Left colon (tissue), 2 donors: Measurements from ENCODE around the gene PDE4B. TPM values are rescaled to one million over a fixed set of nuclear protein-coding genes. Genes with fewer than 3 reads are reported as not detected.
"Not testable (repeated sequence)": the region's sequence is repeated elsewhere in the genome, so short reads cannot be mapped to it uniquely, and the experiment has no call there.

Experiments
- ATAC-seq: fragments of 200-7000 bp; cut with Tn5 transposase; one replicate; pipeline ENCODE4 v1.9.1; 2020; ENCODE audit warnings: mild to moderate bottlenecking, moderate library complexity
- DNase-seq, 2 donors: peaks; one replicate each; pipeline ENCODE4 v3.0.0-alpha.2; 2020
- intact Hi-C, 2 donors: fragments of 100-400 bp; cut with DNase I in 1 of 2; cut with micrococcal nuclease in 1 of 2; formaldehyde crosslinking; loops; one replicate each; pipeline versions ENCODE4 v1.11.2 to v1.14.0; 2022; cut with DNase I, micrococcal nuclease
- total RNA-seq, 2 donors: library from RNA; stranded (reverse); fragmentation: NEBNext Ultra II Directional; extraction: Animal tissue kit (Norgen Biotek cat#: 25700); gene quantifications; one replicate each; pipeline ENCODE4 v1.2.1, GENCODE V29; 2021
- donor health status: DM: no; HTN: no; CAD: no.
- donor health status: DM: yes; HTN: yes; CAD: no.

PDE4B gene
- total RNA-seq, 2 donors from 2014 or later: 4.2 to 4.4 TPM

DNA sequence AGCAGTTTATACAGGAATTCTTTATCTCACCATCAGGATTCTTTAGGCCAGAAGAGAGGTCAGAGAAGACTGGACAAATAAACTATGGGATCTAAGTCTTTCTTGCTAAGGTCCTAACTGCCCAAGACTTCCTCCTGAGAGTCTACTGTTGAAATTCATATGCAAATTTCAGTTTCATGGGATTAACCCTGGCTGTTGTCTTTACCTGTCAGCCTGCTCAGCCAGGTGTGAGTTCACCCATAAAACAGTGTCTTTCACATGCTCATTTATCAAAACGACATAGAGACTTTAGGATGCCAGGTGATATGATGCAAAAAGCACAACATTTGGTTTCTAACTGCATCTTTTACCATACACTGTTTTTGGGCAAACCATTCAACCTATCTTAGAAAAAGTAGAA is 211.0 kb downstream of the PDE4B start:
- DNase-seq: no peak
- ATAC-seq: no peak
- intact Hi-C loops: no loop called here

DNA sequence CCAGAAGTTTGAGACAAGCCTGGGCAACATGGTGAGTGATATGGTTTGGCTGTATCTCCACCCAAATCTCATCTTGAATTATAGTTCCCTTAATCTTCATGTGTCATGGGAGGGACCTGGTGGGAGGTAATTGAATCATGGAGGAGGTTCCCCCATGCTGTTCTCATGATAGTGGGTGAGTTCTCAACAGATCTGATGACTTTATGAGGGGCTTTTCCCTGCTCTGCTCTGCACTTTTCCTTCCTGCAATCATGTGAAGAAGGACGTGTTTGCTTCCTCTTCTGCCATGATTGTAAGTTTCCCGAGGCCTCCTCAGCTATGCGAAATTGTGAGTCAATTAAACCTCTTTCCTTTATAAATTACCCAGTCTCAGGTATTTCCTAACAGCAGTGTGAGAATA is 213.8 kb downstream of the PDE4B start:
- intact Hi-C loops, DNase-seq, ATAC-seq: not testable (repeated sequence)

DNA sequence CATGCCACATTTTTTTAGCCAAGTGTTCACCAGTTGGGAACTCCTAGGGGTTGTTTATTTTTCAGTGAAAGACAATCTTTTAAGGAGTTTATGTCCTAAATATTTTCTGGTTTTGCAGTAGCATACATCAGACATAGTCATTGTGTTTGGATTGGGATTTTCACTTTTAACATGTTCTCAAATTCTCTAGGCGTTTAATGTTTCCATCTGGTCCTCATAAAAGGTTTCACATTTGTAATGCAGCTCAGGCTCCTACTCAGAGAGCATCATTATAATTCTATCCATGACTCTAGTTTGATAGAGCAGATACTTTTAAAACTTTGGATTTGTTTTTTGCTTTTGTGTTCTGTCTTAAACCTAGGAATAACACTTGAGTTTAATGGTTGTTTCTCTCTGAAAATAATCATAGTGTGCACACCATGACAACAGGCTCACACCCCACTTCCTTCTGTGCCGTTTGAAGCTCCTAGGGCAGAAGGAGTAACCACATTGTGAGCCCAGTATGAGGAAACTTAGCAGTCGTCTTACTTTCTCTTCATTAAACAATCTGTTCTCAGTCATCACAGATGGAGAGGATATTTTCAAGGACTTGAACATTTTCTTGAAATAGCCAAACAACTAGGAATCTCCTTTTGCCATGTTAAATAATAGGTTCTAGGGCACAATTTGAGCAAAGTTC is 219.6 kb downstream of the PDE4B start:
- intact Hi-C loops: no loop called here
- ATAC-seq (no peak), DNase-seq (no peak)

DNA sequence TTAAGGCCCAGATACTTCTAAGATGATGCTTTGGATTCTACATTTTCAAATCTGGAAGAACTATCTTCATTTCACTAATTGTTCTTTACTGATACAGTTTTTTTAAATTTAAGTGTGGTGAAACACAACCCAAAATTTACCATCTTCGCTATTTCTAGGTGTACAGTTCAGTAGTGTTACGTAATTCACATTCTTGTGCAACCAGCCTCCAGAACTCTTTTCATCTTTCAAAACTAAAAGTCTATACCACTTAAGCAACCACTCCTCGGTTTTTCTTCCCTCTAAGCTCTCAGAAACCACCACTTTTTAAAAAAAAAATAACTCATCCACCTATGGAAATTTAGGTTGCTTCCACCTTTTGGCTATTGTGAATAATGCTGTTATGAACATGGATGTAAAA is 220.7 kb downstream of the PDE4B start:
- intact Hi-C loops: no loop called here
- ATAC-seq (no peak), DNase-seq (no peak)

DNA sequence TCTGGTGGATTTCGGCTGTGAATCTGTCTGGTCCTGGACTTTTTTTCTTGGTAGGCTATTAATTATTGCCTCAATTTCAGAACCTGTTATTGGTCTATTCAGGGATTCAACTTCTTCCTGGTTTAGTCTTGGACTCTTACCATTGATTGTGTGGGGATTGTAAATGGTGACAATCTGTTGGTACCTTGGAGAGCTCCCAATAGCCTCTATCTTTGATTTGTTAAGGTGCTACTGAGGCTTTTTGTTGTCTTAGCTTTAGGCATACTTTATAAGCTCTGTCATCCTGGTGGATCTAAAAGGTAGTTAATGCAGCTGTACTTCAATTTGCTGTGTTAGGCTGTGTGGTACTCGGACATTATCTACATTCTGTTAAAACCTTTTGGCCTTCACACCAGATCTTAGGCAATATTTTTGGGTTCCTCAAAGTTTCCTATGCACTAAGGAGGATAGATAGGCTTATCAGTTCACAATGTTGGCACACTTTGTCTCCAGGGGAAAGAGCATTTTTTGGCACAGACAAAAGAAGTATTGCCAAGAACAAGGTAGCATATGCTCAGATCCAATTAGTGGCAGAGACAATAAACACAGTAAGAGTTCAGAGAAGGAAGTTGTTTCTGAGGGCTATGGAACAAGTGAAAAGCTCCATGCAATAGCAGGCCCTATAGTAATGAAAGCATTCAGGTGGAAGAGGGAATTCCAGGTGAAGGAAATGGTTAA is 230.4 kb downstream of the PDE4B start:
- ATAC-seq (no peak), DNase-seq (no peak)
- intact Hi-C loops: no loop called here

DNA sequence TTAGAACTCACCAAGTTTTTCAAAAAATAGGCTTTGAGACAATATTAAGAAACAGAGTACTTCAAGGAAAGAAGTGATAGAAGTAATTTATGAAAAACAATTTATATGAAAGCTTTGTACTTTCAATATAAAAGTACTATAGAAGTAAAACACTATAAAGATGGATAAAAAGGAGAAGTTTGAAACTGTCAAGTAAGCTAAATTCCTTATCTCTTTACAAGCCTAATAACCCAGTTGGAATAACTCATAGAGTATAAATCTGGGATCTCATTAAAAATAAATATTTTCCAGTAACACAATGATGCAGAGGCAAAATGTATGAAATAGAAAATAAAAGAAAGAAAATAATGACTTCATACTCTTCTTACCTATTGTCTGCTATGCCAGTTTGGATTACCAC is 232.5 kb downstream of the PDE4B start:
- DNase-seq: no peak
- intact Hi-C loops: no loop called here
- no peak for ATAC-seq

DNA sequence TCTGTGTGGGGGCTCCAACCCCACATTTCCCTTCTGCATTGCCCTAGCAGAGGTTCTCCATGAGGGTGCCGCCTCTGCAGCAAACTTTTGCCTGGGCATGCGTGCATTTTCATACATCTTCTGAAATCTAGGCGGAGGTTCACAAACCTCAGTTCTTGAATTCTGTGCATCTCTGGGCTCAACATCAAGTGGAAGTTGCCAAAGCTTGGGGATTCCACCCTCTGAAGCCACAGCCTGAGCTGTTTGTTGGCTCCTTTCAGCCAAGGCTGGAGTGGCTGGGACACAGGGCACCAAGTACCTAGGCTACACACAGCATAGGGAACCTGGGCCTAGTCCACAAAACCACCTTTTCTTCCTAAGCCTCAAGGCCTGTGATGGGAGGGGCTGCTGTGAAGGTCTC is 235.3 kb downstream of the PDE4B start:
- intact Hi-C loops: no loop called here

DNA sequence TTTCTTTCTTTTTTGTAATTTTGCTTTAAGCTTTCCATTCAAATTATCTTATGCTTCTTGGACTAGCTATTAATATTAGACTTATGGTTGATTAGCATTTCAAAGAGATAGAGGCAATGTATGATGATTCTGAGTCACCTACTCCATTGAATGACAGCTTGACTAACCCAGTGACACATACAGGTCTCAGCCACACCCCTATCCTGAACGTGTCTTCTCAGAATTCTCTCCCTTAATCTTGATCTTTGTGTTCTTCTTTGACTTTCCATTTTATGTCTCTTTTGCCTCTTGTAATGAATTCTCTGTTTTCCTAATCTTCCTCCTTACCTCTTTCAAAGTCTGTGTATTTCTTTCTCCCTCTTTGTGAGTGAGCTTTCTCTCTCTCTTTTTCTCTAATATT is 241.1 kb downstream of the PDE4B start:
- intact Hi-C loops: no loop called here
- DNase-seq (no peak), ATAC-seq (no peak)

More for the DNA sequence above, 235.3 kb downstream of the PDE4B start:
- ATAC-seq (no peak), DNase-seq (no peak)

DNA sequence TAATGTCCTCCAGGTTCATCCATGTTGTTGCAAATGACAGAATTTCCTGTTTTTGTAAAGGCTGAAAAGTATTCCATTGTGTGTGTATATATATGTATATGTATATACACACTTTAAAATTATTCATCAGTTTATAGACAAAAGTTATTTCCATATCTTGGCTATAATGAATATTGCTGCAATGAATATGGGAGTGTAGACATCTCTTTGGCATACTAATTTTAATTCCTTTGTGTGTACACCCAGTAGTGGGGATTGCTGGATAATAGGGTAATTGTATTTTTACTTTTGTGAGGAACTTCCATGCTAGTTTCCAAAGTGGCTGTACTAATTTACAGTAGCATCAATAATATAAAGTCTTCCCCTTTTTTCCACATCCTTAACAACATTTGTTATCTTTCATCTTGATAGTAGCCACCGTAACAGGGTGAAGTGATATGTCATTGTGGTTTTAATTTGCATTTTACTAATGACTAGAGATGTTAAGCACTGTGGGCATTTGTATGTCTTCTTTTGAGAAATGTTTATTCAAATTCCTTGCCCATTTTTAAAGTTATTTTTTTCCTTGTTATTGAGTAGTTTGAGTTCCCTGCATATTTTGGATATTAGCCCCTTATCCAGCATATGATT is 243.0 kb downstream of the PDE4B start:
- no peak for DNase-seq
- intact Hi-C loops: no loop called here
- no peak for ATAC-seq

DNA sequence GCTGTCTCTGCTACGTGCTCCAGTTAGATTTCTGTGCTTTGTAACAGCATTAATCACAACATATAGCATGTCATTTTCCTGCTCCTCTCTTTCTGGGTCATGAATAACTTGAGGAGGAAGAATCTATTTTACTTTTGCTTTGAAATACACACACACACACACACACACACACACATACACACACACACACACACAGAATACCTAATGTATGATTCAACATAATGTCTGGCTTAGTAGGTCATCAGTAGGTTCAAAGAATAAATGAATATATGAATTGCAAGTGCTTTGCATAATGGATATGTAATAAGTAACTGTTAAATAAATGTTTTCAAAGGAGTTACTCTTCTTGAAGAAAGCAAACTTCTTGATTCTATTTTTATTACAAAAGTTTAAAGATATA is 249.0 kb downstream of the PDE4B start:
- intact Hi-C loops: no loop called here
- no peak for DNase-seq
- ATAC-seq: no peak

DNA sequence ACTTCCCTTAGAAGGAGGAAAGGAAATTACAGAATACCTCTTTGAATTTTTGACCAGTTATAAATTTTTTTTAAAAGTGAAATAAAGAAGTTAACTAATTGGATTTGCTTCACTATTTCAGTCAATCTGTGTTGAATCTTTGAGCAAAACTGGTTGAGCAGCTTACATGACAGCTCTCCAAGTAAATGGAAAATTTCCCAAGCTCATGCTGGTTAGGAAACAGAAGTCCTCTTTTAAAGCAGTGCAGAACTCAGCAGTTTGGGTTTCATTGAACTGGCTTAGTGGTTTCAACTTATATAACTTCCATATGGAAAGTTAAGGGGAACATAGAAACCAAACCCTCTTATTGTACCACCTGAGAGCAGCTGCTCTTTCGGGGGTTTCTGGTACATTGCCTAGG is 250.5 kb downstream of the PDE4B start:
- DNase-seq (no peak), ATAC-seq (no peak)
- intact Hi-C loops: no loop called here

DNA sequence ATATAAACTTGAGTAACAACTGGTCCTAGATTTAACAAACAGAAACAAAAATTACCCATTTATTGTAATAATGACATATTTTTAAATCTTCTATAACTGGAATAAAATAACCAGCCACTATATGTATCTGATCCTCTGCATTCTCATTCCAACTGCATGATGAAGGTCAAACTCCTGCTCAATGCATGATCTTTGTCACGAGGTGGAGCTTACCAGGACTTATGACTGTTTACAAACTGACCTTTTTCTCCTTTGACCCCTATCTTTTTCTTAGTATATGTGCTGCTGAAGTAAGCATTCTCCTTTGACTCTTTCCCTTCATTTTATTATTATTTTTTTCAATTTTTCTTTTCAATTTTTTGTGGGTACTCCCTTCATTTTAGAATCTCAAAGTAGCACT is 252.2 kb downstream of the PDE4B start:
- intact Hi-C loops: no loop called here
- DNase-seq (no peak), ATAC-seq (no peak)

DNA sequence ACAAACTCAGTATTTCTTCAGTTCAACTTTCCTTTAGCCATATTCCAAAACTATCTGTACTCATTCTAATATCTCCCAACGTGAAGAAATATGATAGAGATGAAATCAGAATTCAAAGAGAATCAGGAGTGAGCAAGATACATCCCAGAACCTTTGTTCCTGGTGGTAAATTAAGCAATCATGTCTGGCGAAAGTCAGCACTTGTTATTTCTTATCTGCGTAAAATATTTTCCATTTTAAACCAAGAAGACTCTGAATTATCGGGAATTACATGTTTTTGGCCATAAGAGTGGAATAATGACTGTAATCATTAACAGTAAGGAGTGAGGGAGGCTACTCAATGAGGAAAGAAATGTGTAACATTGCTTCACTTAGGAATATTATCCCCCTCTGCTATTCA is 253.7 kb downstream of the PDE4B start:
- intact Hi-C loops: no loop called here
- DNase-seq: no peak
- ATAC-seq: no peak

DNA sequence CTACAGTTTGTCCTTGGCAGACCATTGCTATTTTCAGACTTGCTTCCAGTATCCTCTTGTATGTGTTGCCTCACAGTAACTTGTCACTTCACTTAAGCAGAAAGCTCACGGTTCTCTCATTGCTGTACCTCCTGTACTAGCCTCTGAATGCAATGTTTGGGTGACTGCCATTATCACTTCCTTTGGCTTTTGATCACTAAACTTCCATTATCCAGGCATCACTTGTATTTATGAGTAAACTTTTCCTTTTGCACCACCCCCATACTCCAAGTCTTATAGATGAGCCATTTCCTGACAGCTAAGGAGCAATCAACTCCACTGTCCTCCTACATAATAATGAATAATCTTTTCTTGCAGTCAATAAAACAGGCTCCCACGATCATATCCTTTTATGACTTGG is 255.3 kb downstream of the PDE4B start:
- ATAC-seq (no peak), DNase-seq (no peak)
- intact Hi-C loops: no loop called here

DNA sequence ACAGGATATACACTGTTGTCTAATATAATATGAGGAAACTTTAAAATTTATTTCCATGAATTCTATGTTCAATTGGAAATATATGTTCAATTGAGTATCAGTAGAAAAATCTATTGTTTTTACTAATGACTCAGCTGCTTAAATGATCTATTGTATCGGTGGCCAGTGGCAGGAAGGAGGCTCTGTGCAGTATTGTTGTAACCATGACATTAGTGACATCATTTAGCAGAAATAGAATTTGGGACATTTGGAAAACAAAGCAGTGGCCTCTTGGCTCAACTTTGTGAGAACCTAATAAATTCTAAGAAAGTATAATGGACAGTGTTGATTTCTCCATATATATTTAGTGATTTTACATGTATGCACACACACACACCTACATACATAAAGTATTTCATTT is 257.4 kb downstream of the PDE4B start:
- intact Hi-C loops: no loop called here
- no peak for DNase-seq
- ATAC-seq: no peak

DNA sequence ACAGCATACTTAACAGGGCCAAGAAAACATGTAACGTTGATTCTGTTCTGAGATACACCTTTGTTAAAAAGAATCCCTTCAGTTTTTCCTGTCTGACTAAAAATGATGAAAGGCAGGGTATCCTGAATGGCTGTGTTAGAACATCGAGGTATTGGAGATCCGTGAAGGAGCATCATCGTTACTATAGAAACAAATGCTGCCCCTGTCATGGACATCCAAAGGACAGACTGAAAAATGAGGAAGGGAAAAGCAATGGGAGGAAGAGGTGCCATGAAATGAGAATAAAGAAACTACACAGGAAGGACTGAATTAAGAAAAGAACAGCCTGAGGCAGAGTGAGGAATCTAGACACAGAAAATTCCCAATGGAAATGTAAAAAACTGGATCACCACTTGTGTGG is 257.9 kb downstream of the PDE4B start:
- intact Hi-C loops: no loop called here
- ATAC-seq (no peak), DNase-seq (no peak)

DNA sequence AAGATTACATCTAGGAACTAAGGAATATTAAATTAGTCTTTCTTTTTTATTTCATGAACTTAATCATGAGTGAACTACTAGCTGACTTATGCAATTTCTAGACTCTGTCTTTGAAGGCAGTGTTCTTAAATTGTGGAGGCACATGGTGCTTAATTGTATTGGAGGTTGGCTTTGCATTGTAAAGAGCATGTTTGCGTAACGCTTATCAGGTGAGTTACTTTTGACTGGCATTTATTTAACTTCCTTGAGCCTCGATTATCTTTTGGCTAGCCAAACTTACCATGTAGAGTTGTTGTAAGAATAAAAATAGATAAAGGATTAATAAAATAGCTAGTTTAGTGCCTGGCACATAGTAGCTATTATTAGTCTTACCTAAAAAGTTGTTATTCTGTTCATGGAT is 262.4 kb downstream of the PDE4B start:
- DNase-seq: no peak
- intact Hi-C loops: no loop called here
- no peak for ATAC-seq

DNA sequence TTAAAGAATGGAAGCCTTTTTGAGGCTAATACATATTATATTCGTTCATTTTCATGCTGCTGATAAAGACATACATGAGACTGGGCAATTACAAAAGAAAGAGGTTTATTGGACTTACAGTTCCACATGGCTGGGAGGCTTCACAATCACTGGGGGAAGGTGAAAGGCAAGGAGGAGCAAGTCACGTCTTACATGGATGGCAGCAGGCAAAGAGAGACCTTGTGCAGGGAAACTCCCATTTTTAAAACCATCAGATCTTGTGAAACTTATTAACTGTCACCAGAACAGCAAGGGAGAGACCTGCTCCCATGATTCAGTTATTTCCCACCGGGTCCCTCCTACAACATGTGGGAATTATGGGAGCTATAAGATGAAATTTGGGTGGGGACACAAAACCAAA is 264.8 kb downstream of the PDE4B start:
- DNase-seq, intact Hi-C loops, ATAC-seq: not testable (repeated sequence)

DNA sequence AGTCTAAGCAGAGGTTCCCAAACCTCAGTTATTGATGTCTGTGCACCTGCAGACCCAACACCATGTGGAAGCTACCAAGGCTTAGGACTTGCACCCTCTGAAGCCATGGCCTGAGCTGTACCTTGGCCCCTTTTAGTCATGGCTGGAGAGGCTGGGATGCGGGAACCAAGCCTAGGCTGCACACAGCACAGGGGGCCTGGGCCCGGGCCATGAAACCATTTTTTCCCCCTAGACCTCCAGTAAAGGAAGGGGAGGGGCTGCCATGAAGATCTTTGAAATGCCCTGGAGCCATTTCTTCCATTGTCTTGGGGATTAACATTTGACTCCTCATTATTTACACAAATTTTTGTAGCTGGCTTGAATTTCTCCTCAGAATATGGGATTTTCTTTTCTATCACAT is 265.9 kb downstream of the PDE4B start:
- DNase-seq (no peak), ATAC-seq (no peak)
- intact Hi-C loops: no loop called here

DNA sequence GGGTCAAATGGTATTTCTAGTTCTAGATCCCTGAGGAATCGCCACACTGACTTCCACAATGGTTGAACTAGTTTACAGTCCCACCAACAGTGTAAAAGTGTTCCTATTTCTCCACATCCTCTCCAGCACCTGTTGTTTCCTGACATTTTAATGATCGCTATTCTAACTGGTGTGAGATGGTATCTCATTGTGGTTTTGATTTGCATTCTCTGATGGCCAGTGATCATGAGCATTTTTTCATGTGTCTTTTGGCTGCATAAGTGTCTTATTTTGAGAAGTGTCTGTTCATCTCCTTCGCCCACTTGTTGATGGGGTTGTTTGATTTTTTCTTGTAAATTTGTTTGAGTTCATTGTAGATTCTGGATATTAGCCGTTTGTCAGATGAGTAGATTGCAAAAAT is 274.5 kb downstream of the PDE4B start:
- DNase-seq, ATAC-seq, intact Hi-C loops: not testable (repeated sequence)
